ENCODE data around the gene PTTG1IP.

PTTG1IP gene

DNA sequence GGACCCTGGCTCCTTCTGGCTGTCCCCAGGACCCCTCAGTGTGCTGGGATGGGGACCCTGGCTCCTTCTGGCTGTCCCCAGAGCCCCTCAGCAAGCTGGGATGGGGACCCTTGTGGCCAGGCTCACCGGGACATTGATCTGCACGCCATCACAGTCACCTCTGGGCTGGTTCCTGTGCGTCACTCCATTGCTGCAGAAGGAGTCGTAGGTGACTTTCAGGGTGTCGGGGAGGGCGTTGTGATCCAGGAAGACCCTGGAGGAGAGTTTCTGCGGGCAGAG is 19.7 kb upstream of the PTTG1IP start:
- H3K4me2 ChIP-seq (ENCODE audit: low read length), result no peak overlapping the region
- H3K36me3 ChIP-seq (ENCODE audit: control insufficient read depth, low read length), result no peaks in the 10 kb centered on the region
- no peak overlapping the region for H3K4me3 ChIP-seq (ENCODE audit: low read length)
- no peak overlapping the region for H3K27ac ChIP-seq (ENCODE audit: low read depth, low read length)
- peaks cover 11% of the 10 kb centered on the region; the same call in 1 of the 2 replicates for H3K27me3 ChIP-seq (ENCODE audit: control insufficient read depth, low read length)
- no peaks in the 10 kb centered on the region for H3K9me2 ChIP-seq (replicated peaks; ENCODE audit: control insufficient read depth, low read length)
- H4K20me1 ChIP-seq (ENCODE audit: control insufficient read depth, insufficient read depth, low read depth, low read length), result no peaks in the 10 kb centered on the region
- H3K79me2 ChIP-seq (ENCODE audit: control insufficient read depth, low read length), result no peaks in the 10 kb centered on the region
- no peaks in the 10 kb centered on the region for H3K4me1 ChIP-seq (ENCODE audit: control insufficient read depth, low read length)
- TF ChIP-seq, protein P1, sequence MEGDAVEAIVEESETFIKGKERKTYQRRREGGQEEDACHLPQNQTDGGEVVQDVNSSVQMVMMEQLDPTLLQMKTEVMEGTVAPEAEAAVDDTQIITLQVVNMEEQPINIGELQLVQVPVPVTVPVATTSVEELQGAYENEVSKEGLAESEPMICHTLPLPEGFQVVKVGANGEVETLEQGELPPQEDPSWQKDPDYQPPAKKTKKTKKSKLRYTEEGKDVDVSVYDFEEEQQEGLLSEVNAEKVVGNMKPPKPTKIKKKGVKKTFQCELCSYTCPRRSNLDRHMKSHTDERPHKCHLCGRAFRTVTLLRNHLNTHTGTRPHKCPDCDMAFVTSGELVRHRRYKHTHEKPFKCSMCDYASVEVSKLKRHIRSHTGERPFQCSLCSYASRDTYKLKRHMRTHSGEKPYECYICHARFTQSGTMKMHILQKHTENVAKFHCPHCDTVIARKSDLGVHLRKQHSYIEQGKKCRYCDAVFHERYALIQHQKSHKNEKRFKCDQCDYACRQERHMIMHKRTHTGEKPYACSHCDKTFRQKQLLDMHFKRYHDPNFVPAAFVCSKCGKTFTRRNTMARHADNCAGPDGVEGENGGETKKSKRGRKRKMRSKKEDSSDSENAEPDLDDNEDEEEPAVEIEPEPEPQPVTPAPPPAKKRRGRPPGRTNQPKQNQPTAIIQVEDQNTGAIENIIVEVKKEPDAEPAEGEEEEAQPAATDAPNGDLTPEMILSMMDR (IDR thresholded peaks at IDR 0.05; ENCODE audit: low read depth, low read length, poor library complexity, severe bottlenecking), result no peak
- TF ChIP-seq EZH2phosphoT487 (IDR thresholded peaks at IDR 0.05; ENCODE audit: borderline replicate concordance, low read length), result no peak
- H3K9me3 ChIP-seq (ENCODE audit: control insufficient read depth, insufficient read depth, low read length), result no peaks in the 10 kb centered on the region
- H3F3A ChIP-seq (ENCODE audit: control insufficient read depth, insufficient read depth), result no peaks in the 10 kb centered on the region

DNA sequence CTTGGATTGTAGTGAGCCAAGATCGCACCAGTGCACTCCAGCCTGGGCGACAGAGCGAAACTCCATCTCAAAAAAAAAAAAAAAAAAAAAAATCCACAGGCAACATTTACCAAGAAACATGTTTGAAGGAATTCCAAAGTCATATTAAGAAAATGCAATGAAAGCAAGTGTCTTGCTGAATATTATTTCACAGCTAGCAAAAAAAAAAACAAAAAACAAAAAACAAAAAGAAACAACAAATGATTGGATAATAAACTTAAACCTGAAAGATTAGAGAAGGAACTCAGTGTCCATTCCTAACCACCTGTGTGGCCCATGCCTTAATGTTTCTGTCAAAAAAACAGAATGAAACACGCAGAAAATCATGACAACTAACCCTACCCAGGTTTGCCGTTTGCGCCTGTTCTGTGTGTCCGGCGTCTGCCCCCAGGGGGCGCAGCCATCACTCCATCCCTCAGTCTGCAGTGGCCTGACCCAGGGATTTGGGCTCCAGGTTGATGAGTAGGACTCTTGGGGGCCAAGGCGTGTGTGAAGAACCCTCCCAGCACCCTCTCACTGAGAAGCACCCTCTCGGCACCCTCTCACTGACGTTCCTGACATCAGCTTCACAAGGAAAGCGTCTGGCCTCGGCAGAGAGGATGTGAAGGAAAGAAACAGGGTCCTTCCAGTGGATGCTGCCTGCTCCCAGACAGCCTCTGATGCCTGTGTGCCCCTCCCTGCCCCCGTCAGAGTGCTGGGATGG is 19.2 kb upstream of the PTTG1IP start:
- Histone ChIP-seq H3K4me1 (ENCODE audit: control insufficient read depth, low read length) (no peaks in the 10 kb centered on the region), H3K36me3 (ENCODE audit: control insufficient read depth, low read length) (no peaks in the 10 kb centered on the region)

DNA sequence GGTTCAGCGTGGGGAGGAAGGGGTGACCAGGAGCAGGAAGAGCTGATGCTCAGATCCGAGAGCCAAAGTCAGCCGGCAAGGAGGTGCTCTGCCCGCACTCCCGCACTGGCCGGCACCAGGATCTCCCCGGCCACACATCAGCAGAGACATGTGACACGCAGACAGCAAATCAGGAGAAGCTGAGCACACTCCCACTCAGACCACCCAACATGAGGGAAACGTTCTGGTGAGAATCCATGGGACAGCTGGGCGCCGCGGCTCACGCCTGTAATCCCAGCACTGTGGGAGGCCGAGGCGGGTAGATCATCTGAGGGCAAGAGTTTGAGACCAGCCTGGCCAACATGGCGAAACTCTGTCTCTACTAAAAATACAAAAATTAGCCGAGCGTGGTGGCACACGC is 18.6 kb upstream of the PTTG1IP start:
- Histone ChIP-seq H3K4me1 (ENCODE audit: control insufficient read depth, low read length) (no peaks in the 10 kb centered on the region), H3K4me2 (ENCODE audit: low read length) (no peak overlapping the region), H3K9me3 (ENCODE audit: control insufficient read depth, insufficient read depth, low read length) (no peaks in the 10 kb centered on the region), H4K20me1 (ENCODE audit: control insufficient read depth, insufficient read depth, low read depth, low read length) (no peaks in the 10 kb centered on the region), H3K79me2 (ENCODE audit: control insufficient read depth, low read length) (no peaks in the 10 kb centered on the region), H3K4me3 (ENCODE audit: low read length) (no peak overlapping the region), H3K9me2 (replicated peaks; ENCODE audit: control insufficient read depth, low read length) (no peaks in the 10 kb centered on the region), H3F3A (ENCODE audit: control insufficient read depth, insufficient read depth) (no peaks in the 10 kb centered on the region), H3K36me3 (ENCODE audit: control insufficient read depth, low read length) (no peaks in the 10 kb centered on the region), H3K27ac (ENCODE audit: low read depth, low read length) (no peak overlapping the region), H3K27me3 (ENCODE audit: control insufficient read depth, low read length) (peaks cover 11% of the 10 kb centered on the region; the same call in 1 of the 2 replicates)
- TF ChIP-seq, protein P1 (IDR thresholded peaks at IDR 0.05; ENCODE audit: low read depth, low read length, poor library complexity, severe bottlenecking), result no peak
- TF ChIP-seq EZH2phosphoT487 (IDR thresholded peaks at IDR 0.05; ENCODE audit: borderline replicate concordance, low read length), result no peak

More for the DNA sequence above, 19.2 kb upstream of the PTTG1IP start:
- Histone ChIP-seq H3K79me2 (ENCODE audit: control insufficient read depth, low read length) (no peaks in the 10 kb centered on the region), H3K4me3 (ENCODE audit: low read length) (no peak overlapping the region), H3K27ac (ENCODE audit: low read depth, low read length) (no peak overlapping the region), H3K4me2 (ENCODE audit: low read length) (no peak overlapping the region), H4K20me1 (ENCODE audit: control insufficient read depth, insufficient read depth, low read depth, low read length) (no peaks in the 10 kb centered on the region), H3F3A (ENCODE audit: control insufficient read depth, insufficient read depth) (no peaks in the 10 kb centered on the region), H3K27me3 (ENCODE audit: control insufficient read depth, low read length) (peaks cover 11% of the 10 kb centered on the region; the same call in 1 of the 2 replicates), H3K9me3 (ENCODE audit: control insufficient read depth, insufficient read depth, low read length) (no peaks in the 10 kb centered on the region), H3K9me2 (replicated peaks; ENCODE audit: control insufficient read depth, low read length) (no peaks in the 10 kb centered on the region)
- TF ChIP-seq EZH2phosphoT487 (IDR thresholded peaks at IDR 0.05; ENCODE audit: borderline replicate concordance, low read length), result no peak
- TF ChIP-seq, protein P1 (IDR thresholded peaks at IDR 0.05; ENCODE audit: low read depth, low read length, poor library complexity, severe bottlenecking), result peak; percentile 97
